Left renal pelvis (tissue), 4 donors: Measurements from ENCODE around the gene RAD51B. TPM values are rescaled to one million over a fixed set of nuclear protein-coding genes. Genes with fewer than 3 reads are reported as not detected.
"Not testable (repeated sequence)": the region's sequence is repeated elsewhere in the genome, so short reads cannot be mapped to it uniquely, and the experiment has no call there.

Source experiments
- DNase-seq, 4 donors: peaks; one replicate each; pipeline ENCODE4 v3.0.0-alpha.2; 2013; ENCODE audit warnings: low read depth in 4 of 4, low spot score in 3 of 4
- polyA plus RNA-seq, 4 donors: library from polyadenylated mRNA; unstranded; fragments of 120-200 nt; gene quantifications; one replicate each; pipeline ENCODE4 v1.2.1, GENCODE V29; 2013; ENCODE audit not compliant: insufficient read length in 4 of 4

RAD51B gene
- polyA plus RNA-seq, result 10 to 100 TPM in 3 of 4 donors, 1 to 10 TPM in 1; 9.4 to 12.6 (median 11.6) TPM

DNA sequence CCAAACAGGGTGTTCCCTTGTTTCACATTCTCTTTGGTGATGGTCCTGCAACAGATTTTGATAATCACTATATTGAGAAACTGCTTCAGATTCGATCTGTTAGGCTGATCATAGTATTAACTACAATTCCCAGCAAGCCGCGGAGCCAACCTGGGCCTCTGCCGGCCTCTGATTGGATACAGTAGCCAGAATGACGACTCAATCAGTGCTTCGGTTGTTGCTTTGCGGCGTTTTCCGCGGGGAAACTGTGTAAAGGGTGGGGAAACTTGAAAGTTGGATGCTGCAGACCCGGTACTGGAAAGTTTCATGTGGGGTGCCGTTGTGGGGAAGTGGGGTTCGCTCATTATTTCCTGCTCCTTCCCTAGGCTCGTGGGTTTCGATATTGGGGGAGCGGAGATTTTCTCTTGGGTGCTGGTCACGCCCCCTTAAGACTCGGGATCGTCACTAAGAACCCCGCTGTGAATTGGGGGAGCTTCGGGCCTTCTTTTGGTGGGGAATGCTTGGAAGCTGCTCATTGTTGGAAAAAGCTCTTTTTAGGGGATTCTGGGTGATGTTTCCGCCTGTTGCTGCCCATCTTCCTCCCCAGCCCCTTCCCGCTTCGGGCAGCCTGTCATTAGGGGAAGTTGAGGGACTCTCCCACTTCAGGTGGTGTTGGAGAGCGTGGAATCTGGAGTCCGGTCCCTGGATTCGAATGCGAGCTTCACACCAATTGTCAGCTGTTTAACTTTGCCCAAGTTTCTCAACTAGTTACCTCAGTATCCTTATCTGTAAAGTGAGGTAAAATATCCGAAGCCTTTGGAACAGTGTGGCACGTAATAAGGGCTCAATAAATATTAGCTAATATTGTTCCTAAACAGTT lies at the start of gene RAD51B:
Gene RAD51B, plus strand, starts transcription at position 217 of the 859 bp plus-strand sequence.
- peak; percentile 78 to 83 (median 80) for DNase-seq

GRCh38 chr14:67773844-67774377 lies 45.7 kb upstream of the RAD51B start:
- DNase-seq, result no peak

GRCh38 chr14:67776653-67777322 lies 42.8 kb upstream of the RAD51B start:
- DNase-seq, result no peak

DNA sequence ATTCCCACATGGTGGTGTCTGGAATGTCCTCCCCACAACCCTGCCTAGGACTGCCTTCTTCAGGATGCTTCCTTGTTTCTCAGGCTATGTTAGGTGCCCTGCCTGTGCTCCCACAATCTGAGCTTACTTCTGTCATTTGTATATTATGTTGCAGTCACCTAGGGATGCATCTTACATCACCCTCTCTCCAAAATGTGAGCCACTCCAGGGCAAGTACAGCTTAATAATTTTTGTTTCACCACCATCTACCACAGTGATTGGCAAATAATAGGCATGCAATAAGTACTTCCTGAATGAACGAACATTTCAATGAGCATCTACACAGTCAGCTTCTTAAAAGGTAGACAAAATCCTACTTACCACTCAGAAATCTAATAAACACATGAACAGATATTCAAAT lies 40.8 kb upstream of the RAD51B start:
- no peak for DNase-seq

GRCh38 chr14:67782090-67782489 lies 37.5 kb upstream of the RAD51B start:
- DNase-seq, result no peak

GRCh38 chr14:67784244-67784823 lies 35.2 kb upstream of the RAD51B start:
- no peak for DNase-seq

- no peak for DNase-seq
These were observed 34.1 kb upstream of the RAD51B start for GRCh38 chr14:67785270-67786109.

- no peak for DNase-seq
These were observed 31.9 kb upstream of the RAD51B start for GRCh38 chr14:67787673-67788072.

GRCh38 chr14:67798731-67799130 lies 20.8 kb upstream of the RAD51B start:
- no peak for DNase-seq

DNA sequence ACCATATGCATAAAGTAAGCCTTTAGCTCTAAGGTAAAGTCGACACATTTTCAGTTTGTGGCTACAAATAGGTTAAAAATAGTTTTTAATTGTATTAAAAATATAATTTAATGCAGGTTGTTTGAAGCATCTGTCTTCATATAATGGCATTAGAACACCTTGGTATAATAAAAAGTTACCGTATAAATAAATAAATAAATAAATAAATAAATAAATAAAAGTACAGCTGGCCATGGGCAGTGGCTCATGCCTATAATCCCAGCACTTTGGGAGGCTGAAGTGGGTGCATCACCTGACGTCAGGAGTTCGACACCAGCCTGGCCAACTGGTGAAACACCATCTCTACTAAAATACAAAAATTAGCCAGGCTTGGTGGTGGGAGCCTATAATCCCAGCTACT lies 18.8 kb upstream of the RAD51B start:
- no peak for DNase-seq

DNA sequence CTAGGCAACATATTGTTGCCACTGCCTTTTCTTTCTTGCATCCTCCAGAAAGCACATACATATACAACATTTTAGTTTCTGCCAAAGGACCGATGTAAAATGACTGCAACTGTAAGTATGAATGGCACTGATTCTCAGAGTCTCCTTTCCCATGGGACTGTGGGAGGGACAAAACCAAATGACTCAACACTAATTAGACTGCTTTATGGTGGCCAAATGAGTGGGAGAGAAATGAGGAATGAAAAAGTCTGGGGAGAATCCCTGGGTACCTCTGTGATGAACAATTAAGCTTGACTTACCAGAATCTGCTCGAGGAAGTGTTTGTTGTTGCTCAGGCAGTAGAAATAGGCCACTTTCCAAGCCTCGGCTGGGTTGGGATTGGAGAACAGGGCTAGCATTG lies 13.3 kb upstream of the RAD51B start:
- no peak for DNase-seq

- DNase-seq, result no peak
These were observed 4.8 kb upstream of the RAD51B start for GRCh38 chr14:67814821-67815220.

DNA sequence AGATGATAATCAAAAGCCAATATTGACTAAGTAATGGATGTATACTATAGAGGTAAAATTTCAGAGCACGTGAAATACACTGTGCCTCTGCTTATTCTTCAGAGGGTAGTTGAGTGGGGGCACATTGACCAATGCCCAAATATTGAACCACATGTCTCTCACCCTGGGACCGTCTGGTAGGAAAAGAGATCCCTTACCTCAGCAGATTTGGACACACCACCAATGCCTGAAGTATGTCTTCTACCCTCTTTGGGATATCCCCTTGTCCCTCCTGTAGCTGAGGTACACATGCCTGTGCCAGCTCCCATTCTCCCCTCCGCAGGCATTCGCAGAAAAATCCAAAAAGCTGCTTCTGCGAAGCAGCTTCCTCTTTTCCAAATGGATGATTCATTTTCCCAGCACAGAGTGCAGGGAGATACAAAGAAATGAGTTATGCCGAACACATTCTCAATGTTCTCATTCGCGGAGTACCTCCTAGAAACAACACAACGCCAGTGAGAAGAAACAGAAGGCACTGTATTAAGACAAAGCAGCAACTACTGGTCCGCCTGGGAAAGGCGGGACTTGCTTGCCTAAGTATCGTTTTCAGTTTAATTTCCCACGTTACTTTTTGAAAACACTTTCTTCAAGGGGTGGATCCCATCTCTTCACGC lies 3.9 kb upstream of the RAD51B start:
- peak in 1 of 4 donors; percentile 7 for DNase-seq

DNA sequence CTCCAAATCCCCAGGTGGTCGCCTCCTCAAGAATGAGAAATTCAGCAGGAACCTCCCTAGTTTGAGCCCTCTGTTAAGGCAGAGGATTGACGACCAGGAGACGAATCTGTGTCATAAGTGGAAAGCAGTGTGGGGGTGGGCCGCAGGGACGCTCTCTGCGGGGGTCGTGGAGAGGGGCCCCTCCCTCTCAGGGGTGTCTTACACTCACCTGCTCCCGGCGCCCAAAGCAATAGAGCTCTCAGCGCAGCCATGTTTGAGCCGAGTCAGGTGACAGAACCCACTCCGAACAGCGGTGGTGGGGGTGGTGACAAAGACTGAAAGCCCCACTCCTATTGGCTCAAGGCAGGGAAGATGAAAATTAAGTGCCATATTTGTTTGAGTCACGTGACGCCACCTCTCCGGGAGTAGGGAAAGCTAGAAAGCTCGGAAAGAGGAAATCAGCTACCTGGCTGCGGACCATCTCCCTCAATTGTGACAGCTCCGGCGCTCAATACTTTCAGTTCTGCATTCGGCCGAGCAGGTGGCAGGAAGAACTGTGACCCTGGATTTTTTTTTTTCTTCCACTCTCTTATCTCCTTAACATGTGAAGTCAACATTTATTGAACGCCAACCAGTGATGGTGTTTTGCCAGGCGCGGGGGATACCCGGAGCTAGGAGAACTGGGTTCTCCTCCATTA lies 3.1 kb upstream of the RAD51B start, which contains the start of gene ZFYVE26:
Gene ZFYVE26, minus strand, starts transcription at position 265 of the 677 bp plus-strand sequence. CDS start 627 bp downstream, outside the sequence.
- peak; percentile 90 to 96 (median 90) for DNase-seq

GRCh38 chr14:67817750-67818438 lies 1.7 kb upstream of the RAD51B start:
- DNase-seq, result no peak

GRCh38 chr14:67818476-67818875 lies 1.1 kb upstream of the RAD51B start:
- DNase-seq, result not testable (repeated sequence)

GRCh38 chr14:67820428-67820971 lies 921 bp downstream of the RAD51B start:
- no peak for DNase-seq

DNA sequence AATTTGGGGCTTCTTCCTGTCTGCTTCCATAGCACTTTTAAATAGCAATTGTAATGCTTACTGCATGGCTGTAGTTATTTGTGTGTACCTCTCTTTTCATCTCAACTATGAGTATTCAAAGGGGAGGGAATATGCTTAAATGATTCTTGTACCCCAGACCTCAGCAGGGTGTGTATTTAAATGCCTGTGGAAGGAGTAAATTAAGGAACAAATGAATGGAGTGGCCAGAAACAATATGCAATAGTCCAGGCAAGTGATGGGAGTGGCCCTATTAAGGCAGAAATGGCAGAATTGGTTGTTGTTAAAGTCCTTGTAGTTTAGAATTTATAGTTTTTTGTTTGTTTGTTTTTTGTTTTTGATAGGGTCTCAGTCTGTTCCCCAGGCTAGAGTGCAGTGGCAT lies 1.5 kb downstream of the RAD51B start:
- DNase-seq, result no peak
